Measurements from ENCODE around the gene KLHL28.

KLHL28 gene

DNA sequence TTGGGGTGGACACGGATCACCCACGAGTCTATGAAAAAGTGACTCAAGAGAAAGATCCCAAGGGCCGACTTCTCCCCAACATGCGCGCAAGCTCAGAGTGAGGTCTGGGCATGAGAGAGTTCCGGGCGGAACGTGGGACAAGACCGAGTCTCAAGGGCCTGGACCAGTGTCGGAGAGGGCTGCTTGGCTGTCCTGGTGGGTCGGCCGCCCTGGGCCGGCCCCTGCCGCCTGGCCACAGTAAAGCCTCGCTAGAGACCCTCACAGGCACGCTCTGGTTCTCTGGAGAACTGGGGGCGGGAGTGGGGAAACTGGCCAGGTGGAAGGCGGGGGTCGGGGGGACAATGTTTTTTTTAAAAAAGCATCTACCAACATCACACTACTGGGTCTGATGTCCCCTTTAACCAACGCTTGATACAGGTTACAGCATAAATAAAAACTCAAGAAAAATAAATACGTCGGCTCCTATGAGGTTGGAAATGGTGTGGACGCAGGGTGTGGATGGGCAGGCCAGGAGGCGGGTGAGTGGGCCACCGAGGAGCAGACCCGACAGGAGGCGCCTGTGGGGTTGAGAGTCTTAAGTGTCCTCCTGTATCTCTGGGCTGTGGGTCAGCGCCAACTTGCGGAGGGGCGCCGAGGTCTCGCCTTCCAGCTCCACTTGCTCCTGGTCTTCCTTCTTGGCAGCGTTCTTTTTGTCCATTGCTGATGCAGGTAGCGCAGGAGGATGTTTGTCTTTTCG lies 74.7 kb downstream of the KLHL28 start:
- H3K27ac ChIP-seq (ENCODE audit: insufficient read depth, low read depth, low read length, poor library complexity, severe bottlenecking): no peak overlapping the region
- no peaks in the 10 kb centered on the region for H3K27me3 ChIP-seq (ENCODE audit: control insufficient read depth, insufficient read depth, low read length, poor library complexity, severe bottlenecking)
- H3K4me1 ChIP-seq (ENCODE audit: control insufficient read depth, insufficient read depth, low read length): no peaks in the 10 kb centered on the region
- H3K4me3 ChIP-seq (ENCODE audit: insufficient read depth, low read depth, low read length): no peak overlapping the region
- no peaks in the 10 kb centered on the region for H3K36me3 ChIP-seq (ENCODE audit: control insufficient read depth, insufficient read depth, low read length)
- 94 to 97% methylated on average over 32 to 35 of the region's 35 CpGs for whole genome bisulfite sequencing, 2 experiments
- H3K9me3 ChIP-seq (ENCODE audit: control insufficient read depth, low read length): peaks cover 3% of the 10 kb centered on the region

DNA sequence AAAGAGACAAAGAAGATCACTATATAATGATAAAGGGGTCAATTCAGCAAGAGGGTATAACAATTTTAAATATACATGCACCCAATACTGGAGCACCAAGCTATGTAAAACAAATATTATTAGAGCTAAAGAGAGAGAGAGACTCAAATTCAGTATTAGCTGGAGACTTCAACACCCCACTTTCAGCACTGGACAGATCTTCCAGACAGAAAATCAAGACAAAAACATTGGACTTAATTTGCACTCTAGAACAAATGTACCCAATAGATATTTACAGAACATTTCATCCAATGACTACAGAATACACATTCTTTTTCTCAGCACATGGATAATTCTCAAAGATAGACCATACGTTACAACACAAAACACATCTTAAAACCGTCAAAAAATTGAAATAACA lies 81.0 kb downstream of the KLHL28 start:
- Histone ChIP-seq H3K4me1 (ENCODE audit: control insufficient read depth, insufficient read depth, low read length) (no peaks in the 10 kb centered on the region), H3K27me3 (ENCODE audit: control insufficient read depth, insufficient read depth, low read length, poor library complexity, severe bottlenecking) (no peaks in the 10 kb centered on the region), H3K4me3 (ENCODE audit: insufficient read depth, low read depth, low read length) (no peak overlapping the region), H3K36me3 (ENCODE audit: control insufficient read depth, insufficient read depth, low read length) (no peaks in the 10 kb centered on the region), H3K9me3 (ENCODE audit: control insufficient read depth, low read length) (peaks cover 3% of the 10 kb centered on the region), H3K27ac (ENCODE audit: insufficient read depth, low read depth, low read length, poor library complexity, severe bottlenecking) (no peak overlapping the region)
- WGBS, 2 experiments: 86 to 94% methylated on average over 2 of the region's 2 CpGs

Data from ectodermal cell (in vitro differentiated cells).